ENCODE measurements around the gene KIR2DL4.
"Not testable (repeated sequence)": the region's sequence is repeated elsewhere in the genome, so short reads cannot be mapped to it uniquely, and the experiment has no call there.

KIR2DL4 gene

DNA sequence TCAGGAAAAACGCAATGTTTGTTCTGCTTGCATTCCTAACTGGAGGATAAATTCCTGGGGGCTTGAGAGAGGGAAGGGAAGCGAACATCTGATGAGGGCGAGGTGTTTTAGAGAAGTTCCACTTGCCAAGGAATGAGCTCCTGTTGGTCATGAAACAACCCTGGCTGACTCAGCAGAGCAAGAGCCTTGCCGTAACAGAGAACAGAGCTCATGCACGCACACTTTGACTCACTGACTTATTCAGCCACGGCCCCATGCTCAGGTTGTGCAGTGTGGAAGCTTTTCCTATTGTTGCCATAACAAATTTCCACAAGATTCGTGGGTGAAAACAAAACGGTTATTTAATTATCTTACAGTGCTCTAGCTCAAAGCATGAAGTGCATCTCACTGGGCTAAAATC, 39.8 kb downstream of the KIR2DL4 start:
- not testable (repeated sequence) for H3K9ac ChIP-seq (ENCODE audit: low read length); H3K27me3 ChIP-seq (ENCODE audit: insufficient read depth, low read length, poor library complexity); H3K79me1 ChIP-seq (ENCODE audit: low read length); H2BK5ac ChIP-seq (ENCODE audit: low read length); H3K56ac ChIP-seq (ENCODE audit: low read length); H2BK15ac ChIP-seq (replicated peaks; ENCODE audit: low read depth); H3K4me3 ChIP-seq (ENCODE audit: low read length); H3K79me2 ChIP-seq (ENCODE audit: control insufficient read depth, insufficient read depth, low read length); H3K4ac ChIP-seq (ENCODE audit: low read depth, low read length); H2AK5ac ChIP-seq (ENCODE audit: low read length); H3K4me1 ChIP-seq (ENCODE audit: control insufficient read depth, low read depth, low read length); H3K18ac ChIP-seq (ENCODE audit: low read length); H3K36me3 ChIP-seq (ENCODE audit: control insufficient read depth, insufficient read depth, low read length); H3K23ac ChIP-seq (ENCODE audit: low read length); DNase-seq; H3K27ac ChIP-seq (ENCODE audit: low read depth, low read length); H2BK120ac ChIP-seq (ENCODE audit: low read depth, low read length); H4K5ac ChIP-seq (ENCODE audit: low read length); H4K8ac ChIP-seq (ENCODE audit: low read depth, low read length); H3K4me2 ChIP-seq (ENCODE audit: low read length)
- WGBS (ENCODE audit: extremely low coverage, insufficient coverage, low lambda C conversion rate): no CpG with 5 or more reads among the region's 8 CpGs

DNA sequence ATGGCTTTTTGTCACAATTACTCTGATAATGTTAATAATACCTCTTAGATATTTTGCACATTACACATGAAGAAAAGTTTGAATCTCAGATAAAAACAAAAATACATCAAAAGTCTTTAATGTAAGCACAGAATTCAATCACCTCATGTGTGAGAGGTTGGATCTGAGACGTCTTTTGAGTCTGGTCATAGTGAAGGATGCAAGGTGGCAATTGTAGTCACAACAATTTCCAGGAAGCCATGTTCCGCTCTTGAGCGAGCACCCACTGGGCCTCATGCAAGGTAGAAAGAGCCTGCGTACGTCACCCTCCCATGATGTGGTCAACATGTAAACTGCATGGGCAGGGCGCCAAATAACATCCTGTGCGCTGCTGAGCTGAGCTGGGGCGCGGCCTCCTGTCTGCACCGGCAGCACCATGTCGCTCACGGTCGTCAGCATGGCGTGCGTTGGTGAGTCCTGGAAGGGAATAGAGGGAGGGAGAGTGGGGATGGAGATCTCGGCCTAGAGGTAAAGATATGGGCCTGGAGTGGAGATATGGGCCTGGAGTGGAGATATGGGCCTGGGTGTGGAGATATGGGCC, 46.7 kb downstream of the KIR2DL4 start, which contains the start of gene KIR3DL2:
Gene KIR3DL2 (plus strand): TSS at position 383 of the 580 bp plus-strand sequence. CDS start 33 bp downstream, at position 416.
- not testable (repeated sequence) for H3K9ac ChIP-seq (ENCODE audit: low read length); DNase-seq; H3K4ac ChIP-seq (ENCODE audit: low read depth, low read length); H3K56ac ChIP-seq (ENCODE audit: low read length); H3K18ac ChIP-seq (ENCODE audit: low read length); H4K5ac ChIP-seq (ENCODE audit: low read length); H3K27me3 ChIP-seq (ENCODE audit: insufficient read depth, low read length, poor library complexity); H4K8ac ChIP-seq (ENCODE audit: low read depth, low read length); H3K23ac ChIP-seq (ENCODE audit: low read length); H3K79me2 ChIP-seq (ENCODE audit: control insufficient read depth, insufficient read depth, low read length); H2AK5ac ChIP-seq (ENCODE audit: low read length); H3K4me1 ChIP-seq (ENCODE audit: control insufficient read depth, low read depth, low read length); H2BK5ac ChIP-seq (ENCODE audit: low read length); H3K36me3 ChIP-seq (ENCODE audit: control insufficient read depth, insufficient read depth, low read length); H3K4me3 ChIP-seq (ENCODE audit: low read length); H3K4me2 ChIP-seq (ENCODE audit: low read length); H3K27ac ChIP-seq (ENCODE audit: low read depth, low read length); H2BK15ac ChIP-seq (replicated peaks; ENCODE audit: low read depth); H2BK120ac ChIP-seq (ENCODE audit: low read depth, low read length); H3K79me1 ChIP-seq (ENCODE audit: low read length)
- WGBS (ENCODE audit: extremely low coverage, insufficient coverage, low lambda C conversion rate): no CpG with 5 or more reads among the region's 16 CpGs

DNA sequence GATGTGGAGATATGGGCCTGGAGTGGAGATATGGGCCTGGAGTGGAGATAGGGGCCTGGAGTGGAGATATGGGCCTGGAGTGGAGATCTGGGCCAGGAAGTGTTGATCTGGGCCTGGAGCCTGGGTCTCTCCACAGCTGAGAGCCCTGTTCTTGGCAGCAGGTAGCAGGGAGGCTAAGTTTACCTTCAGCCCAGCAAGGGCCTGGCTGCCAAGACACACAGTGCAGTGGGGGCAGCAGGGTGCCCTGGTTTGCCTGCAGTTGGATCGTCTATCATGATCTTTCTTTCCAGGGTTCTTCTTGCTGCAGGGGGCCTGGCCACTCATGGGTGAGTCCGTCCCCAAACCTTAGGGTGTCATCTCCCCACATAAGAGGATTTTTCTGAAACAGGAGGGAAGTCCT, 47.5 kb downstream of the KIR2DL4 start:
- no peaks in the 10 kb centered on the region for H3K79me2 ChIP-seq (ENCODE audit: control insufficient read depth, insufficient read depth, low read length)
- no peak overlapping the region for H3K4me3 ChIP-seq (ENCODE audit: low read length)
- no peaks in the 10 kb centered on the region for H3K79me1 ChIP-seq (ENCODE audit: low read length)
- H3K9ac ChIP-seq (ENCODE audit: low read length): no peak overlapping the region
- H2AK5ac ChIP-seq (ENCODE audit: low read length): no peak overlapping the region
- no peak overlapping the region for H4K8ac ChIP-seq (ENCODE audit: low read depth, low read length)
- H3K4me1 ChIP-seq (ENCODE audit: control insufficient read depth, low read depth, low read length): no peaks in the 10 kb centered on the region
- H3K27me3 ChIP-seq (ENCODE audit: insufficient read depth, low read length, poor library complexity): no peaks in the 10 kb centered on the region
- no peak overlapping the region for H2BK120ac ChIP-seq (ENCODE audit: low read depth, low read length)
- H4K5ac ChIP-seq (ENCODE audit: low read length): no peak overlapping the region
- no peak overlapping the region for H3K4ac ChIP-seq (ENCODE audit: low read depth, low read length)
- H2BK15ac ChIP-seq (replicated peaks; ENCODE audit: low read depth): no peak overlapping the region
- no peak for DNase-seq
- no peak overlapping the region for H3K18ac ChIP-seq (ENCODE audit: low read length)
- H3K36me3 ChIP-seq (ENCODE audit: control insufficient read depth, insufficient read depth, low read length): no peaks in the 10 kb centered on the region
- H3K23ac ChIP-seq (ENCODE audit: low read length): no peak overlapping the region
- no peak overlapping the region for H2BK5ac ChIP-seq (ENCODE audit: low read length)
- no peak overlapping the region for H3K56ac ChIP-seq (ENCODE audit: low read length)
- no CpG with 5 or more reads among the region's 2 CpGs for WGBS (ENCODE audit: extremely low coverage, insufficient coverage, low lambda C conversion rate)
- H3K4me2 ChIP-seq (ENCODE audit: low read length): no peak overlapping the region
- H3K27ac ChIP-seq (ENCODE audit: low read depth, low read length): no peak overlapping the region

DNA sequence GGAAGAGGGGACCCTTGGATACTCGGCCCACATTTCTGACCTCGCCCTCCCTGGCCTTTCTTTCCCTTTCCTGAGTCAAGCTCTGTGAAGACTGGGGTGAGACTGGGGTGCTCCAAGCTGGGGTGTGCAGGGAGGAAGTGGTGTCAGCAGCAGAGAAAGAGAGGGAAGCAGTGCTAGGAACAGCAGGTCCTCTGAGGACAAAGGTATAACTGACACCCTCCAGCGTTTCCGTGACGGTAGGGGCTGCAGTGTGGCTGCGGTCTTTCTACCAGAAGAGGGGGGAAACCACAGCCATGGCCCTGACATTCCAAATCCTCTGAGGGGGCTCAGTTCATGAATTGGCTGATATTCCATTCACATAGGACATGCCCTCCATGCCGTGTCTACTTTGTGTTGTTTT, 47.9 kb downstream of the KIR2DL4 start:
- Histone ChIP-seq H3K79me1 (ENCODE audit: low read length) (no peaks in the 10 kb centered on the region), H3K9ac (ENCODE audit: low read length) (no peak overlapping the region), H3K4me3 (ENCODE audit: low read length) (no peak overlapping the region), H3K36me3 (ENCODE audit: control insufficient read depth, insufficient read depth, low read length) (no peaks in the 10 kb centered on the region), H3K4ac (ENCODE audit: low read depth, low read length) (no peak overlapping the region), H2AK5ac (ENCODE audit: low read length) (no peak overlapping the region), H4K8ac (ENCODE audit: low read depth, low read length) (no peak overlapping the region), H2BK5ac (ENCODE audit: low read length) (no peak overlapping the region), H4K5ac (ENCODE audit: low read length) (no peak overlapping the region), H3K18ac (ENCODE audit: low read length) (no peak overlapping the region), H3K27ac (ENCODE audit: low read depth, low read length) (no peak overlapping the region), H3K4me1 (ENCODE audit: control insufficient read depth, low read depth, low read length) (no peaks in the 10 kb centered on the region), H3K23ac (ENCODE audit: low read length) (no peak overlapping the region), H2BK120ac (ENCODE audit: low read depth, low read length) (no peak overlapping the region), H3K79me2 (ENCODE audit: control insufficient read depth, insufficient read depth, low read length) (no peaks in the 10 kb centered on the region), H3K56ac (ENCODE audit: low read length) (no peak overlapping the region), H2BK15ac (replicated peaks; ENCODE audit: low read depth) (no peak overlapping the region), H3K4me2 (ENCODE audit: low read length) (no peak overlapping the region), H3K27me3 (ENCODE audit: insufficient read depth, low read length, poor library complexity) (no peaks in the 10 kb centered on the region)
- DNase-seq: no peak
- WGBS (ENCODE audit: extremely low coverage, insufficient coverage, low lambda C conversion rate): no CpG with 5 or more reads among the region's 7 CpGs

DNA sequence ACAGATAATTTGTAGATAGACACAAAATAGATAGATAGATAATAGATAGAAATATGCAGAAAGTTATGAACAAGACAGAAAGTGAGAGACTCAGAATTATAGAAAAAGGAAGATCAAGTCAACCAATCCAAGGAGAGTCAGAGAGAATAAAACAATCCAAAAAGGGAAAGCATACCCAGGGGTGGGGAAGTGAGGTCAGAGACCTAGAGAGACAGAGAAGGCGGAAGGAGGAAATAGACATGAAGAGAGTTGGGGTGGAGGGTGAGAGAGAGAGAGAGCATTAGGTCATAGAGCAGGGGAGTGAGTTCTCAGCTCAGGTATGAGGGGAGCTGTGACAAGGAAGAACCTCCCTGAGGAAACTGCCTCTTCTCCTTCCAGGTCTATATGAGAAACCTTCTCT, 51.8 kb downstream of the KIR2DL4 start:
- not testable (repeated sequence) for H3K36me3 ChIP-seq (ENCODE audit: control insufficient read depth, insufficient read depth, low read length); H2BK120ac ChIP-seq (ENCODE audit: low read depth, low read length); H3K4me2 ChIP-seq (ENCODE audit: low read length); H3K4ac ChIP-seq (ENCODE audit: low read depth, low read length); H3K27me3 ChIP-seq (ENCODE audit: insufficient read depth, low read length, poor library complexity); H3K56ac ChIP-seq (ENCODE audit: low read length); DNase-seq; H2BK5ac ChIP-seq (ENCODE audit: low read length); H3K4me1 ChIP-seq (ENCODE audit: control insufficient read depth, low read depth, low read length); H3K9ac ChIP-seq (ENCODE audit: low read length); H3K79me2 ChIP-seq (ENCODE audit: control insufficient read depth, insufficient read depth, low read length); H3K4me3 ChIP-seq (ENCODE audit: low read length); H3K79me1 ChIP-seq (ENCODE audit: low read length); H3K18ac ChIP-seq (ENCODE audit: low read length); H2AK5ac ChIP-seq (ENCODE audit: low read length); H4K5ac ChIP-seq (ENCODE audit: low read length); H3K27ac ChIP-seq (ENCODE audit: low read depth, low read length); H2BK15ac ChIP-seq (replicated peaks; ENCODE audit: low read depth); H4K8ac ChIP-seq (ENCODE audit: low read depth, low read length); H3K23ac ChIP-seq (ENCODE audit: low read length)
- whole genome bisulfite sequencing (ENCODE audit: extremely low coverage, insufficient coverage, low lambda C conversion rate): no CpG with 5 or more reads among the region's 1 CpG

DNA sequence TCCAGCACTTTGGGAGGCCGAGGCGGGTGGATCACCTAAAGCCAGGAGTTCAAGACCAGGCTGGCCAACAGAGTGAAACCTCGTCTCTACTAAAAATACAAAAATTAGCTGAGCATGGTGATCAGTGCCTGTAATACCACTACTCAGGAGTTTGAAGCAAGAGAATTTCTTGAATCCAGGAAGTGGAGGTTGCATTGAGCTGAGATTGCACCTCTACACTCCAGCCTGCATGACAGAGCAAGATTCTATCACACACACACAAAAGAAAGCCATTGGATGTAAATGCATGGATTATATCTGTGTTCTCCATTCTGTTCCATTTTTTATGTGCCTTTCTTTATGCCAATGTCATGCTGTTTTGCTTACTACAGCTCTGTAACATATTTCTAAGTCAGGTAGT, 55.1 kb downstream of the KIR2DL4 start:
- not testable (repeated sequence) for H2BK5ac ChIP-seq (ENCODE audit: low read length); H3K23ac ChIP-seq (ENCODE audit: low read length); H2AK5ac ChIP-seq (ENCODE audit: low read length); H3K27me3 ChIP-seq (ENCODE audit: insufficient read depth, low read length, poor library complexity); H3K4ac ChIP-seq (ENCODE audit: low read depth, low read length); H3K18ac ChIP-seq (ENCODE audit: low read length); H3K79me1 ChIP-seq (ENCODE audit: low read length); H3K9ac ChIP-seq (ENCODE audit: low read length); H3K4me2 ChIP-seq (ENCODE audit: low read length); H4K5ac ChIP-seq (ENCODE audit: low read length); H3K79me2 ChIP-seq (ENCODE audit: control insufficient read depth, insufficient read depth, low read length); H3K36me3 ChIP-seq (ENCODE audit: control insufficient read depth, insufficient read depth, low read length); H3K4me3 ChIP-seq (ENCODE audit: low read length); DNase-seq; H3K4me1 ChIP-seq (ENCODE audit: control insufficient read depth, low read depth, low read length); H3K27ac ChIP-seq (ENCODE audit: low read depth, low read length); H2BK15ac ChIP-seq (replicated peaks; ENCODE audit: low read depth); H2BK120ac ChIP-seq (ENCODE audit: low read depth, low read length); H3K56ac ChIP-seq (ENCODE audit: low read length); H4K8ac ChIP-seq (ENCODE audit: low read depth, low read length)
- WGBS (ENCODE audit: extremely low coverage, insufficient coverage, low lambda C conversion rate): no CpG with 5 or more reads among the region's 3 CpGs
